IMR-90 (cell line): ENCODE data around the gene SLC4A9. TPM values are rescaled to one million over a fixed set of nuclear protein-coding genes. Genes with fewer than 3 reads are reported as not detected.

Experiments
- ATAC-seq: fragments of 200-7000 bp; cut with Tn5 transposase; 2 replicates; pipeline ENCODE4 v1.9.1; 2020; ENCODE audit warnings: low read depth, mild to moderate bottlenecking, moderate library complexity
- BruUV-seq: library from RNA; stranded (reverse); fragments of 400-500 nt; replicated peaks from 2 replicates; lab custom pipeline; 2021; lab: Mats Ljungman, UMichigan
- CTCF ChIA-PET: fragments of 300-600 bp; formaldehyde crosslinking; extraction: SDS; loops from one replicate; lab custom pipeline; 2021; ENCODE audit warnings: antibody characterized with exemption; lab: Yijun Ruan, JAX
- POLR2A ChIA-PET: fragments of 300-600 bp; sonication (Branson Sonifier 250); formaldehyde crosslinking; loops from one replicate; lab custom pipeline; 2022; ENCODE audit warnings: antibody characterized with exemption; ENCODE audit not compliant: unreplicated experiment; lab: Charles Lee
- DNase-seq: peaks from one replicate; pipeline ENCODE4 v3.0.0; 2013
- H2AFZ ChIP-seq: replicated peaks from 2 replicates; pipeline ENCODE3; 2013; ENCODE audit warnings: low read length, mild to moderate bottlenecking; ENCODE audit not compliant: poor library complexity
- H2AK5ac ChIP-seq: 2 replicates; pipeline ENCODE4 v1.6.1; 2013; ENCODE audit warnings: low read depth, low read length, inconsistent platforms
- H2AK9ac ChIP-seq: replicated peaks from 2 replicates; pipeline ENCODE3; 2013; ENCODE audit warnings: mild to moderate bottlenecking, low read depth, low read length, moderate library complexity; ENCODE audit not compliant: poor library complexity
- H2BK120ac ChIP-seq: 2 replicates; pipeline ENCODE4 v1.6.1; 2013; ENCODE audit warnings: low read depth, low read length, inconsistent platforms
- H2BK15ac ChIP-seq: 3 replicates; pipeline ENCODE4 v1.6.1; 2013; ENCODE audit warnings: low read depth, low read length, inconsistent platforms
- H2BK20ac ChIP-seq: 2 replicates; pipeline ENCODE4 v1.6.1; 2013; ENCODE audit warnings: low read depth, mild to moderate bottlenecking, inconsistent platforms, low read length, moderate library complexity
- H2BK5ac ChIP-seq: 2 replicates; pipeline ENCODE4 v1.6.1; 2013; ENCODE audit warnings: mild to moderate bottlenecking, low read depth, low read length, inconsistent platforms; ENCODE audit not compliant: poor library complexity, severe bottlenecking
- H3K14ac ChIP-seq: replicated peaks from 2 replicates; pipeline ENCODE4 v1.6.1; 2013; ENCODE audit warnings: low read depth, low read length, inconsistent platforms
- H3K18ac ChIP-seq: 2 replicates; pipeline ENCODE4 v1.6.1; 2013; ENCODE audit warnings: low read depth, low read length, control low read depth
- H3K23ac ChIP-seq: 2 replicates; pipeline ENCODE4 v1.6.1; 2013; ENCODE audit warnings: low read depth, low read length, inconsistent platforms
- H3K27ac ChIP-seq: 2 replicates; pipeline ENCODE4 v1.5.1; 2013; ENCODE audit warnings: mild to moderate bottlenecking, control low read depth, low read length; ENCODE audit not compliant: insufficient read depth
- H3K27me3 ChIP-seq: 2 replicates; pipeline ENCODE4 v1.6.1; 2013; ENCODE audit warnings: low read length; ENCODE audit not compliant: control insufficient read depth, insufficient read depth
- H3K36me3 ChIP-seq: 2 replicates; pipeline ENCODE4 v1.6.1; 2013; ENCODE audit warnings: low read length, mixed read lengths; ENCODE audit not compliant: control insufficient read depth, insufficient read depth
- H3K4ac ChIP-seq: 2 replicates; pipeline ENCODE4 v1.6.1; 2013; ENCODE audit warnings: low read depth, low read length, inconsistent platforms
- H3K4me1 ChIP-seq: 2 replicates; pipeline ENCODE4 v1.6.1; 2013; ENCODE audit warnings: low read length, mixed read lengths; ENCODE audit not compliant: control insufficient read depth, insufficient read depth
- H3K4me2 ChIP-seq: 2 replicates; pipeline ENCODE4 v1.6.1; 2013; ENCODE audit warnings: low read depth, mild to moderate bottlenecking, control low read depth, low read length, moderate library complexity
- H3K4me3 ChIP-seq: 2 replicates; pipeline ENCODE4 v1.5.1; 2013; ENCODE audit warnings: low read depth, mild to moderate bottlenecking, control low read depth, low read length, moderate library complexity; ENCODE audit not compliant: insufficient read depth
- H3K56ac ChIP-seq: 2 replicates; pipeline ENCODE4 v1.6.1; 2013; ENCODE audit warnings: low read length, inconsistent platforms; ENCODE audit not compliant: insufficient read depth; ENCODE audit errors: extremely low read depth
- H3K79me1 ChIP-seq, 2 experiments: 2 replicates each; pipeline ENCODE4 v1.6.1; 2013; ENCODE audit warnings: low read length in 2 of 2, inconsistent platforms in 1 of 2, low read depth in 1 of 2
- H3K9ac ChIP-seq: 2 replicates; pipeline ENCODE4 v1.6.1; 2013; ENCODE audit warnings: low read depth, low read length, control low read depth
- H3K9me1 ChIP-seq: 2 replicates; pipeline ENCODE4 v1.6.1; 2013; ENCODE audit warnings: low read length, inconsistent platforms; ENCODE audit not compliant: insufficient read depth
- H3K9me3 ChIP-seq: 2 replicates; pipeline ENCODE4 v1.6.1; 2013; ENCODE audit warnings: low read length; ENCODE audit not compliant: control insufficient read depth, insufficient read depth
- H4K20me1 ChIP-seq: 2 replicates; pipeline ENCODE4 v1.6.1; 2013; ENCODE audit warnings: low read length, inconsistent platforms; ENCODE audit not compliant: insufficient read depth
- H4K5ac ChIP-seq: 2 replicates; pipeline ENCODE4 v1.6.1; 2013; ENCODE audit warnings: mild to moderate bottlenecking, low read depth, low read length, control low read depth
- H4K8ac ChIP-seq, 2 experiments: 2 replicates each; pipeline ENCODE4 v1.6.1; 2013; ENCODE audit warnings: low read depth in 2 of 2, low read length in 2 of 2, control low read depth in 1 of 2, inconsistent platforms in 1 of 2
- H4K91ac ChIP-seq: 2 replicates; pipeline ENCODE4 v1.6.1; 2013; ENCODE audit warnings: low read depth, low read length, inconsistent platforms; ENCODE audit not compliant: insufficient read depth
- BHLHE40 ChIP-seq: fragments of 150-350 bp; IDR thresholded peaks from 2 replicates; pipeline ENCODE4 v1.6.1; 2016; ENCODE audit warnings: mild to moderate bottlenecking, low read depth, low read length
- NFE2L2 ChIP-seq: fragments of 150-350 bp; IDR thresholded peaks from 2 replicates; pipeline ENCODE4 v1.6.1; 2016; ENCODE audit warnings: low read depth, mild to moderate bottlenecking, low read length
- WGBS, 2 experiments: methylation state at CpG; one replicate each; pipeline versions ENCODE4 v1.1.5 to v1.1.7; 2013; ENCODE audit warnings: missing lambda C conversion rate in 2 of 2; ENCODE audit not compliant: insufficient read length in 1 of 2; ENCODE audit errors: extremely low coverage in 2 of 2; 5-methylcytosine and 5-hydroxymethylcytosine counted together
- dilution Hi-C: fragments of 300-500 bp; cut with HindIII; formaldehyde crosslinking; loops from one replicate; pipeline ENCODE4 v1.14.3; 2018; ENCODE audit warnings: low sequenced_read_pairs; ENCODE audit not compliant: unreplicated experiment
- in situ Hi-C: fragments of 300-500 bp; cut with MboI; formaldehyde crosslinking; loops from 3 replicates; pipeline ENCODE4 v1.14.3; 2019; ENCODE audit warnings: low sequenced_read_pairs, inconsistent platforms, mixed read lengths
- intact Hi-C: fragments of 100-400 bp; cut with micrococcal nuclease; formaldehyde crosslinking; loops from 2 replicates; pipeline ENCODE4 v1.10.0; 2022
- polyA plus RNA-seq, 3 experiments: library from polyadenylated mRNA; depleted of rRNA; stranded (reverse); fragments of >200 nt; gene quantifications; 2 replicates each; pipeline ENCODE4 v1.2.3, GENCODE V29; 2012; ENCODE audit warnings: low replicate concordance in 1 of 3
- total RNA-seq: library from RNA; depleted of rRNA; stranded (reverse); fragments of >200 nt; gene quantifications from 2 replicates; pipeline ENCODE4 v1.2.3, GENCODE V29; 2012

Gene SLC4A9
- total and polyA plus RNA-seq, 2 of the 4 experiments (the other 2 are of a cell fraction): not detected

- no TSS peak for BruUV-seq
- no peak overlapping the region for H4K5ac ChIP-seq
- no peak overlapping the region for H2AFZ ChIP-seq
- in situ Hi-C loops: no loop called here
- no peak overlapping the region for H4K8ac ChIP-seq
- H3K9me1 ChIP-seq: peaks cover 17% of the 10 kb centered on the region
- no peak overlapping the region for H3K23ac ChIP-seq
- H2AK5ac ChIP-seq: no peak overlapping the region
- peaks cover 15% of the 10 kb centered on the region for H3K4me1 ChIP-seq
- no peak overlapping the region for H2BK15ac ChIP-seq
- H3K4me3 ChIP-seq: no peak overlapping the region
- no CpG with 5 or more reads among the region's 6 CpGs for WGBS, 2 experiments
- peaks cover 33 to 74% of the 10 kb centered on the region in 2 experiments for H3K79me1 ChIP-seq
- no peak overlapping the region for H3K4me2 ChIP-seq
- dilution Hi-C loops: no loop called here
- H3K4ac ChIP-seq: no peak overlapping the region
- intact Hi-C loops: no loop called here
- no peak overlapping the region for H3K9ac ChIP-seq
- H3K18ac ChIP-seq: no peak overlapping the region
- DNase-seq: no peak
- H3K27me3 ChIP-seq: no peaks in the 10 kb centered on the region
- no peaks in the 10 kb centered on the region for H3K9me3 ChIP-seq
- H2BK20ac ChIP-seq: no peak overlapping the region
- H2BK120ac ChIP-seq: no peak overlapping the region
- no peak overlapping the region for H4K91ac ChIP-seq
- TF ChIP-seq NFE2L2 (no peak), BHLHE40 (no peak)
- no peak overlapping the region for H2BK5ac ChIP-seq
- peaks cover 6% of the 10 kb centered on the region; the same call in 1 of the 2 replicates for H3K36me3 ChIP-seq
- H3K14ac ChIP-seq: no peak overlapping the region
- no peak overlapping the region for H3K27ac ChIP-seq
- H4K20me1 ChIP-seq: peaks cover 9% of the 10 kb centered on the region; the same call in 1 of the 2 replicates
- ATAC-seq: no peak
- POLR2A ChIA-PET: no interaction called here
- H2AK9ac ChIP-seq: no peak overlapping the region
- CTCF ChIA-PET: no interaction called here
- H3K56ac ChIP-seq: no peak overlapping the region
These were observed 17.7 kb upstream of the SLC4A9 start for GRCh38 chr5:140342287-140342686.
